Glutamatergic neuron (in vitro differentiated cells): Measurements from ENCODE around the gene MYO18B. TPM values are rescaled to one million over a fixed set of nuclear protein-coding genes. Genes with fewer than 3 reads are reported as not detected.

ENCODE experiments used
- DNase-seq: peaks from one replicate; pipeline ENCODE4 v3.0.0; 2022
- H3K27ac Mint-ChIP-seq: one replicate; pipeline ENCODE4 v1.8.0; 2020; ENCODE audit warnings: mild to moderate bottlenecking, mixed read lengths, inconsistent platforms; ENCODE audit not compliant: unreplicated experiment
- H3K27me3 Mint-ChIP-seq: one replicate; pipeline ENCODE4 v1.8.0; 2020; ENCODE audit warnings: mild to moderate bottlenecking, moderate library complexity, mixed read lengths, inconsistent platforms; ENCODE audit not compliant: unreplicated experiment
- H3K36me3 Mint-ChIP-seq: one replicate; pipeline ENCODE4 v1.8.0; 2020; ENCODE audit warnings: mild to moderate bottlenecking, mixed read lengths, inconsistent platforms; ENCODE audit not compliant: unreplicated experiment
- H3K4me1 Mint-ChIP-seq: one replicate; pipeline ENCODE4 v1.8.0; 2020; ENCODE audit warnings: mild to moderate bottlenecking, low read depth, mixed read lengths, inconsistent platforms; ENCODE audit not compliant: unreplicated experiment
- H3K4me3 Mint-ChIP-seq: one replicate; pipeline ENCODE4 v1.8.0; 2020; ENCODE audit warnings: mild to moderate bottlenecking, mixed read lengths, inconsistent platforms; ENCODE audit not compliant: unreplicated experiment
- H3K9me3 Mint-ChIP-seq: one replicate; pipeline ENCODE4 v1.8.0; 2020; ENCODE audit warnings: mild to moderate bottlenecking, moderate library complexity, mixed read lengths, inconsistent platforms; ENCODE audit not compliant: unreplicated experiment
- total RNA-seq: library from RNA; stranded (reverse); fragmentation: NEBNext Ultra II Directional; extraction: Animal tissue kit (Norgen Biotek cat#: 25700); gene quantifications from one replicate; pipeline ENCODE4 v1.2.1, GENCODE V29; 2021; ENCODE audit not compliant: unreplicated experiment
- TF ChIP-seq, protein P1 (sequence below): fragments of 200-600 bp; sonication (generic); IDR thresholded peaks from one replicate; pipeline ENCODE4 v1.5.0; 2021; ENCODE audit not compliant: partially characterized antibody, unreplicated experiment

Gene MYO18B
- total RNA-seq, 1 donor from 2014 or later = 0.25 TPM

DNA sequence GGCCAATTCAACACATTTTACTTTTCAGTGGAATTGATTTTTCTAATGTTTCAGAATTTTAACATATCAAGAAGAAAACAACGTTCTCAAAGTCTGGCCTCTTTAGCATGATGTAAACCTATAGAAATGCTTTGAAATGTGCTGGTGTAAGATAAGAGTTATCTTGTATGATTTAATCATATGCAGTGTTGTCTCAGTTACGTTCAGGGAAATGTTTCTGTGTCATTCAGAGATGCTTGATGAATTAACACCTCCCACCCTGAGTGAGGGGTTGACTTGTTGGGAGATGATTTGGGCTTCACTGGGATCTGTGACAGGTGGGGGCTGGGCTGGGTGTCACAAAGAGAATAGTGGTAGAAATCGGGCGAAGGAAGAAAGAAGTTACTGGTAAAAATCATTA is 15.7 kb upstream of the MYO18B start:
- Mint-ChIP-seq H3K9me3 (no peaks in the 10 kb centered on the region), H3K4me1 (no peaks in the 10 kb centered on the region), H3K27me3 (no peaks in the 10 kb centered on the region), H3K4me3 (no peak overlapping the region), H3K36me3 (no peaks in the 10 kb centered on the region), H3K27ac (no peak overlapping the region)
- DNase-seq = no peak
- TF ChIP-seq, protein P1, sequence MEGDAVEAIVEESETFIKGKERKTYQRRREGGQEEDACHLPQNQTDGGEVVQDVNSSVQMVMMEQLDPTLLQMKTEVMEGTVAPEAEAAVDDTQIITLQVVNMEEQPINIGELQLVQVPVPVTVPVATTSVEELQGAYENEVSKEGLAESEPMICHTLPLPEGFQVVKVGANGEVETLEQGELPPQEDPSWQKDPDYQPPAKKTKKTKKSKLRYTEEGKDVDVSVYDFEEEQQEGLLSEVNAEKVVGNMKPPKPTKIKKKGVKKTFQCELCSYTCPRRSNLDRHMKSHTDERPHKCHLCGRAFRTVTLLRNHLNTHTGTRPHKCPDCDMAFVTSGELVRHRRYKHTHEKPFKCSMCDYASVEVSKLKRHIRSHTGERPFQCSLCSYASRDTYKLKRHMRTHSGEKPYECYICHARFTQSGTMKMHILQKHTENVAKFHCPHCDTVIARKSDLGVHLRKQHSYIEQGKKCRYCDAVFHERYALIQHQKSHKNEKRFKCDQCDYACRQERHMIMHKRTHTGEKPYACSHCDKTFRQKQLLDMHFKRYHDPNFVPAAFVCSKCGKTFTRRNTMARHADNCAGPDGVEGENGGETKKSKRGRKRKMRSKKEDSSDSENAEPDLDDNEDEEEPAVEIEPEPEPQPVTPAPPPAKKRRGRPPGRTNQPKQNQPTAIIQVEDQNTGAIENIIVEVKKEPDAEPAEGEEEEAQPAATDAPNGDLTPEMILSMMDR = no peak

DNA sequence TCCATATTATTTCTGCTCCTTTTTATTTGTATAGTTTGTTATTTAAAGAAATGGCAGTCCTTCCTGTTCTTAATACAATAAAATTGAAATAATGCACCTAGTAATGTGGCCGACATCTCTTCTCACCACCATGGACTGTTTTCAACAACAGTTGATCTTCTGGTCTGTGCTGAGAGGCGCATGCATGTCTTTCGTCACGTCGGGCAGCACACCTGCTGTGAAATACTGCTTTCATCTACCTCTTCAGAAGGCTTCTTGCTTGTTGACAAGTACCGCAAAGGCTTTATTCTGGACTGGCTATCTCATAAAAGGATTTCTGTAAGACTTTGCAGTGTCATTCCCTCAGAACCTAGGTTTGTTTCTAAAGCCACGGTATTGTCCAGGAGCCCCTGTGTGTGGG is 13.9 kb upstream of the MYO18B start:
- Mint-ChIP-seq H3K27ac (no peak overlapping the region), H3K36me3 (no peaks in the 10 kb centered on the region), H3K27me3 (no peaks in the 10 kb centered on the region), H3K9me3 (no peaks in the 10 kb centered on the region), H3K4me1 (no peaks in the 10 kb centered on the region), H3K4me3 (no peak overlapping the region)
- TF ChIP-seq, protein P1 = no peak
- DNase-seq = no peak

DNA sequence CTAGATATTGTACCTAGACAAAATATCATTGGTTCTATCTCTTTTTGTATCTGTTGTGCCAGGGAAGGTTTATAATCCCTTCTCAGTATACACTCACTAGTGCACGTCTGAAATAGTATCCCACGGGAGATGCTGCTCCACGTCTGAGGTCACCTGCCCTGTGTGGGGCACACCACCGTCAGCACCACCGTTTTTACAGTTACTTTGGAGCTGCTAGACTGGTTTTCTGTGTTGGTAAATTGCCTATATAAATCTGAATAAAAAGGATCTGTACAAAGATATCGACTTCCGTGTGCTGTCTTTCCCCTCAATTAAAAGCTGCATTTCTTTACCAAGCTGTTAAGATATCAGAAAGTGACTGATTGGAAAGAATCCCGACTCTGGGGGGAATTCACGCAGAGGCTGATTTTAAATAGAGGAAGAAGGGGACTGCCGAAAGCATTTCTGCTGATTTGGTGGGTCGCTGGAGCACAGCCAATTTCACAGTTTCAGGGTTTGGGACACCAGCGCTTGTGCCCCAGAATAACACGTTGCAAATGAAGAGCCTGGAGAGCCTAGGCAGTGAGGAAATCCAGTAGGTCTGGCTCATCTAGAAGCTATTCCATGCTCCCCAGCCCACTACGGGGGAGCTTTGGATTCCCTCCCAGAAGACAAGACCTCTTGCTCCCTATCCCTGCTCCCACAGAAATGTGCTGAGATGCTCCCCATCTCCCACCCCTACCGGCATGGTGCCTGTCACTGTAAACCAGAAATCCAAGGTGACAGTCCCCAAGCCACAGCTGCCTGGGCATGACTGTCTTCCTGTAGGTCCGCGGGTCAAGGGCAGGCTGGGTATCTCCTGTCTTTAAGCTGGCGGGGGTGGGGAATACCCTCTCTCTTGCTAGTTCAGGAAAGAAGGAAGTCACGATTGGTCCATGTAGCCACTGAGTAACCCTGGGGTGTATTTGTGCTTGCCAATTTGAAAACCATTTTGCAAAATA is 12.7 kb upstream of the MYO18B start:
- H3K4me1 Mint-ChIP-seq = no peaks in the 10 kb centered on the region
- H3K4me3 Mint-ChIP-seq = no peak overlapping the region
- H3K36me3 Mint-ChIP-seq = no peaks in the 10 kb centered on the region
- no peaks in the 10 kb centered on the region for H3K9me3 Mint-ChIP-seq
- no peaks in the 10 kb centered on the region for H3K27me3 Mint-ChIP-seq
- TF ChIP-seq, protein P1 = no peak
- no peak overlapping the region for H3K27ac Mint-ChIP-seq
- no peak for DNase-seq

DNA sequence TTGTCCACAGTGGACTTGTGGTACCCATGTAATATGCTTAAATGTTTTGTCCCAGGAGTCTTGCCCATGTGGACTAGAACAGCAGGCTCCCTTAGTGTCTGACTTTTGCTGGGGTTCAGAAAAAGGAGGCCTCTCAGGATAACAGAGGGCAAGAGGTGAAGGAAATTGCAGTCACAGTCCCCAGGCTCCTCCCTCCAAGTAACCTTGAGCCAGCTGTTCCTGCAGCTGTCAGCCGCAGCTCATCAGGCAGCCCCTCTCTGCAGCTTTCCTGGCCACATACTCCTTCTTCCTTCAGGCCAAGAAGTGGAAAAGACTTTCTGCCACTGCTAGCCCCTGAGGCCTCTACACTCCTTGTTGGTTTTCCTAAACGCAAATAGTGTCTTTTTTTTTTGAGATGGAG is 6.3 kb upstream of the MYO18B start:
- no peaks in the 10 kb centered on the region for H3K4me1 Mint-ChIP-seq
- H3K27ac Mint-ChIP-seq = no peak overlapping the region
- H3K4me3 Mint-ChIP-seq = no peak overlapping the region
- H3K36me3 Mint-ChIP-seq = no peaks in the 10 kb centered on the region
- DNase-seq = no peak
- peaks cover 5% of the 10 kb centered on the region for H3K27me3 Mint-ChIP-seq
- TF ChIP-seq, protein P1 = no peak
- no peaks in the 10 kb centered on the region for H3K9me3 Mint-ChIP-seq

DNA sequence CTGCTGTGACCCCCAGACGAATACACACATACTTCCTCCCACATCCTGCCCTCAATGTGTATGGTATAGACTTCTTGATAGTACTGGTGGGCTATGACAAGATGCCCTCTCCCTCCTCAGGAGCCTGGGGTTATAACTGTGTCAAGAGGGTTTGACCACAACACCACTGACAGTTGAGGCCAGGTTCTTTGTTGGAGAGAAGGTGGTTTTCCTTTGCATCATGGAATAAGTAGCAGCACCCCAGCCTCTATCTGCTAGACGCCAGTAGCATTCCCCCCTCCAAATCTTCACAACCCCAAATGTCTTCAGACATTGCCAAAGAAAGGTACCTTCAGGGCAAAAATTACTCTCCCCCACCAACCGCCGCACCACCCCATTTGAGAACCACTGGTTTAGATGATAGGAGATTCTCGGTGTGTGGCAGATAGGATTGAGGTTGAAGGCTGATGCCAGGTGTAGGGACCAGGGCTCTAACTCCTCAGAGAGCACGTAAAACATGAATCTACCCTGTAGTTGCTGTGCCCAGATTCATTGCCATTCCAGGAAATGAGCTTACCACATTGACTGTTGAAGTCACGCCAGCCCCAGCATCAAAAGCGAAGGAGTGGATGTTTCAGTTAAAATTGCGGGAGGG is 5.5 kb upstream of the MYO18B start:
- peaks cover 5% of the 10 kb centered on the region for H3K27me3 Mint-ChIP-seq
- TF ChIP-seq, protein P1 = no peak
- H3K27ac Mint-ChIP-seq = no peak overlapping the region
- H3K4me3 Mint-ChIP-seq = no peak overlapping the region
- DNase-seq = no peak
- no peaks in the 10 kb centered on the region for H3K9me3 Mint-ChIP-seq
- H3K36me3 Mint-ChIP-seq = no peaks in the 10 kb centered on the region
- H3K4me1 Mint-ChIP-seq = no peaks in the 10 kb centered on the region
